HPDE6-E6E7 (cell line): ENCODE measurements around the gene TIMM22.
"Not testable (repeated sequence)": the region's sequence is repeated elsewhere in the genome, so short reads cannot be mapped to it uniquely, and the experiment has no call there.

ENCODE experiments used
- DNase-seq: peaks from one replicate; pipeline ENCODE4 v3.0.0; 2011; ENCODE audit warnings: missing footprints; ENCODE audit errors: extremely low spot score

The TIMM22 gene

DNA sequence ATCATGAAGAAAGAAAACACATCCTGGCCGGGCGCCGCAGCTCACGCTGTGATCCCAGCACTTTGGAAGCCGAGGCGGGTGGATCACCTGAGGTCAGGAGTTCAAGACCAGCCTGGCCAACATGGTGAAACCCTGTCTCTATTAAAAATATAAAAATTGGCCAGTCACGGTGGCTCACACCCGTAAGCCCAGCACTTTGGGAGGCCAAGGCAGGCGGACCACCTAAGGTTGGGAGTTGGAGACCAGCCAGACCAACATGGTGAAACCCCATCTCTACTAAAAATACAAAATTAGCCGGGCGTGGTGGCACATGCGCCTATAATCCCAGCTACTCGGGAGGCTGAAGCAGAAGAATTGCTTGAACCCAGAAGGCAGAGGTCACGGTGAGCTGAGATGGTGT is 25.1 kb upstream of the TIMM22 start:
- not testable (repeated sequence) for DNase-seq

- peak; percentile 91 for DNase-seq
Observed at GRCh38 chr17:973053-973452, 23.9 kb upstream of the TIMM22 start.

DNA sequence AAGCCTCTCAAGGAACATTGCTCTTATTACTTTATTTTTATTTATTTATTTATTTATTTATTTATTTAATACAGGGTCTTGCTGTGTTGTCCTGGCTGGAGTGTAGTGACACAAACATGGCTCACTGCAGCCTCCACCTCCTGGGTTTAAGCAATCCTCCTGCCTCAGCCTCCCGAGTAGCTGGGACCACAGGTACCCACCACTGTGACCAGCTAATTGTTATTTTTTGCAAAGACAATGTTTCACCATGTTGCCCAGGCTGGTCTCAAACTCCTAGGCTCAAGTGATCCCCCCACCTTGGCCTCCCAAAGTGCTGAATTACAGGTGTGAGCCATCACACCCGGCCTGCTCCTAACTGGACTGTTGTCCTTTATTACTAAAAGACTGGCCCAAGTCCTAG is 22.2 kb upstream of the TIMM22 start:
- DNase-seq = not testable (repeated sequence)

- no peak for DNase-seq
Observed at GRCh38 chr17:975371-975915, 21.5 kb upstream of the TIMM22 start.

- DNase-seq = no peak
Observed at GRCh38 chr17:976312-976711, 20.6 kb upstream of the TIMM22 start.

- no peak for DNase-seq
Observed at GRCh38 chr17:977166-977565, 19.8 kb upstream of the TIMM22 start.

- no peak for DNase-seq
Observed at GRCh38 chr17:978103-979093, 18.5 kb upstream of the TIMM22 start.

- no peak for DNase-seq
Observed at GRCh38 chr17:979212-979538, 17.8 kb upstream of the TIMM22 start.

DNA sequence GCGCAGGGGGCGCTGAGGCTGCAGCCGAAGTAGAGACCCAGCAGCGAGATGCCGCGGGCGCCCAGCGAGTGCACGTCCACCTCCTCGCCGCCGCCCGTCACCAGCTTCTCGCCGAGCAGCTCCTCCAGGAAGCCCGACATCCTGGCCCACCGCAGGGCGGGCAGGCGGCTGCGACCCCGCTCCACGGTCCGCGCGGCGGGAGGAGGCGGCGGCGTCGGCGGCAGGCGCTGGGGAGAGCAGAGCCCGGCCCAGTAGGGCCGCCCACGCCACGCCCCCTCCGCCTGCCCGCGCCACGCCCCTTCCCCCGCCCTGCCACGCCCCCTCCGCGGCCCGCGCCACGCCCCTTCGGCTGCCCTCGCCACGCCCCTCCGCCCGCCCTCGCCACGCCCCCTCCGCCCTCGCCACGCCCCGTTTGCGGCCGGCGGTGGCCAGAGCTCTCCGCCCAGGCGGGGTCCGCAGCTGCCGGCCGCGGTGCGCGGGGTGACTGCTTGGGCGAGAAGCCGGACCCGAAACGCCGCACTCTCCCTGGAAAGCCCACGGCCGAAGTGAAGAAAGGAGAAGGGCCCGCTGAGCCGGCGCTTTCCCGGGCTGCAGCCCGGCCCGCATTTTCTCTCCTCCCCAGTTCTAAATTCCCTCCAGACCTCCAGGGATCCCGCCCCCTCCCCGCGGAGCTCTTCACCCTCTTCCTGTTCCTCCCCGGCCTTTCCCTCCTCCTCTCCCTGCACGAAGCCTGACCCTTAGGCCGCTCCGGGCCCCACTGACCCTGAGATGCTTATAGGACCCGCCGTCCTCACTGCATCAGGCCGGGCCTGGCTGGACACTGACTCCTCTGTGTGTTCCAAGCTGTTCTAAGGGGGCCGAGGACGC is 17.2 kb upstream of the TIMM22 start, which contains the start of gene NXN:
NXN (minus strand) TSS at position 238 of the 867 bp plus-strand sequence.
- DNase-seq = no peak

GRCh38 chr17:980406-981291 is 16.3 kb upstream of the TIMM22 start:
- peak; percentile 66 for DNase-seq

DNA sequence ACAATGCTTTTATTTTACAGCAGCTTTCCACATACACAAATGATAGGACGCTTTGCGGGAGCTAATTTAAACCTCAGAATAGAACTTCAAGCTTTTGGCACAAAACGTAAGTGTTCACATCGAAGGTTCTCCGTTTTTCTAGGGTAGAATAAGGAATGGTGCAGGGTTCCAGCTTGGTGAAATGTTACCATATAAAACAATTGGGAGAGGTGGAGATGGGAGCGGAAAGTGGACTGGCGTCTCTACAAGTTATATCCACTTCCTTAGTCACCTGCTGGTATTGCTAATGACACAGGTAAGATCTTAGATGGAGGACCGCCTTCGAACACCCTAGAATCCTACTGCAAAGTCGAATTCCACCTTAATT is 15.7 kb upstream of the TIMM22 start:
- DNase-seq = no peak

- DNase-seq = no peak
Observed at GRCh38 chr17:983921-984320, 13.0 kb upstream of the TIMM22 start.

- DNase-seq = no peak
Observed at GRCh38 chr17:986322-986929, 10.5 kb upstream of the TIMM22 start.

DNA sequence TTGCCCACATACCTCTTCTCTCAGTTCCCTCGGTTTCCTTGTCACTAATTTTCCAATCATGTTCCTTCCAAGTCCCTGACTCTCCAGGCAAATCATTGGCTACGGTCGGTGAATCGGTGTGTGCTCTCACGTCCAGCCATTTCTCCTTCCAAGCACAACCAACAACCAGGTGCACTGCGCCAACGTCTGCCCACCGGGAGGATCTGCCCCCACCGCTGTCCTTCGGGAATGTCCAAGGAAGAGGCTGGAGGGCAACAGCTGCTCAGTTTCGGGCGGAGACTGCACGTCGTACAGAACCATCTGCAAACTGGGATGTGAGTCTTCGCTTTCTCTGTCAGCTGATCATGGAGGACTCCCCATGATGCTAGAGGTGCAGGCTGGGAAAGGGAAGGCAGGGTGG is 9.0 kb upstream of the TIMM22 start:
- no peak for DNase-seq

GRCh38 chr17:988561-988960 is 8.4 kb upstream of the TIMM22 start:
- DNase-seq = no peak

DNA sequence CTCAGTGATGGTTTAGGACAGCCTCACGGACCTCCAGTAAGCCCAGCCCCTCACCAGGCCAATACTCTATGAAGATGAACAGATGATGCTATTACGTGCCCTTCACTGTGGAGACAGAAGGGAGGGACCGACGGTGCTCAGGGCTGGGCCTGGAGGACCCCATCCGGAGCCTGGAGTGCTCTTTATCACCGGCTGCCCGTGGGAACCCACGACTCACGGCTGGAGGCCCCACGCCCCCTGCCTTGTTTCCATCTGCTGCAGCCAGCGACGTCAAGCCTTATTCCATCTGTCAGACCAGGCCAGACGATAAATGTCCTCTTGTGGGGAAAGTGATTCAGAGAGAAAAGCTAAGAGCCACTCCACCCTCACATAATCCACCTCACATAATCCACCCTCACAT is 4.0 kb upstream of the TIMM22 start:
- DNase-seq = no peak

GRCh38 chr17:995324-995723 is 1.6 kb upstream of the TIMM22 start:
- DNase-seq = not testable (repeated sequence)

DNA sequence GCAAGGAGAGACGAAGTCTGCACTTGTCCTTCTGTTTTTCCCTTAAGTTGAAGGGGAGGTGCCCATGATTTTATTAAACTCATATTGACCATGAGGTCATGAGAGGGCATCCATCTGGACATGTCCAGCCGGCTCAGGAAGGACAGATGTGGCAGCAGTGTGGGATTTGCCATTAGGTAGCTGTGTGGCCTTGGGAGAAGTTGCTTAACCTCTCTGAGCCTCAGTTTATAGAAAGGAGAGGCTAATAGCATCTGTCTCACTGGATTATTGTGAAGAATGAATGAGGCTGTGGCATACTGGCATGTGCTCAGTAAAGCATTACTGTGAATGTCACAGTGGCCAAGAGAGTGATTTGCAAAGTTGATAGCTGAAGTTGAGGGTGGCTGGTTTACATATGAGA is 1.2 kb downstream of the TIMM22 start:
- no peak for DNase-seq

DNA sequence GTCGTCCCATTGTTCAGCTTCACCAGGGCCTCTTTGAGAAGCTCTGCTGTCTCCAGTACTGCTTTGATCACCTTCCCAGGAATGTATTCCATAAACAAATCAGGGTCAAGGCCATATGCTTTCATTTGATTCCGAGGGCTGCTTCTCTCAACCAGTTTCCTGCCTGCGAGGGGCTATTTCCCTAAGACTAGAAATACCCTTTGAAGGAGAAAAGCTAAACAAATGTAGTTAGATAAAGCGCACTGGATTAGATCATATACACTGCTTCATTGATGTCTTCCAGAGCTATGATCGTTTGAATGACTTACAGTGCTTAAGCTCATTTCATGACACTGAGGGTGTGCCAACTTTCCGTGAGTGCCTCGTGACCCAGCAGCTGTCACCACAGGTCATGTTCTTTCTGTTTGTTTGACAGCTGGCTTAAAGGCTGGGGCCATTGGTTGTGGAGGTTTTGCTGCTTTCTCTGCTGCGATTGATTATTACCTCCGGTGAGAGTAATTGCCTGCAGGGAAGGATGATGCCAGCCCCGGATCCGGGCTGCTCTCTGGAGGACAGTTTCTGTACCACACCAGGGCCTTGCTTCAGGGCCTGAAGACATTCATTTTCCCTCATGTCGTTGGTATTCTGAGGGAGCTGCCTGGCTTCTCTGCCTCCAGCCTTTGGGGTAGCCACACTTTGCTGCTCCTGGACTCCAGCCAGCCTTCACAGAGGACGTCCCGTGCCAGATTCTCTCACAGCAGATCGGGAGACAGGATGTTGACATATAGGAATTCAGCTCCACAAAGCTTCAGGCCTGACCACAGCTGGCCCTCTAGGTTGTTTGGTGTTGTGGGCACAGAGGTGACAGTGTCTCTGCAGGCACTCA is 3.9 kb downstream of the TIMM22 start:
- DNase-seq = no peak
